Measurements from ENCODE around the gene FBXL13.
A peak's percentile ranks its signal among the peaks of the same experiment; 100 is the strongest.
"Not testable (repeated sequence)": the region's sequence is repeated elsewhere in the genome, so short reads cannot be mapped to it uniquely, and the experiment has no call there.

The FBXL13 gene

GRCh38 chr7:103116511-103116910, 41.9 kb upstream of the FBXL13 start:
- DNase-seq (ENCODE audit: low read depth) = no peak
- no peak overlapping the region for H3K4me3 ChIP-seq (ENCODE audit: low read length)
- TF ChIP-seq CTCF (conservative IDR thresholded peaks at IDR 0.05; ENCODE audit: low read length) = no peak

GRCh38 chr7:103115771-103116170, 41.2 kb upstream of the FBXL13 start:
- H3K4me3 ChIP-seq (ENCODE audit: low read length) = no peak overlapping the region
- DNase-seq (ENCODE audit: low read depth) = no peak
- no peak for TF ChIP-seq CTCF (conservative IDR thresholded peaks at IDR 0.05; ENCODE audit: low read length)

DNA sequence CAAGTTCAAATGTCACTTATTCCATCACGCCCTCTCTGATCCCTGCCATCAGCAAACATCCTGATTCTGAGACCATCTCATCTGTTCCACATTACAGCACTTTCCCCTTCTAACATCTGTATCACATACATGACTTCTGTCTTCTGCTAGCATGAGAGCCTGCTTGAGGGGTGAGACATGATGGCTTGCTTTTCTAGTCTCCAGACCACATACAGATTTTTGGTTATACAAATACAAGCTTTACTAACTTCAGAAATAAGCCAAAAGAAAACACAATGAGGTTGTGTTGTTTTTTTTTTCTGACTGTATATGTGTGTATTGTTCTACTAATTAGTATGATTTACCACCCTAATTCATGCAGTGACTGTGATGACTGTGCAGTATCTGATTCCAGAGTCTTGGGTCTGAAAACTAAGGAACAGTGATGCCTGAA, 40.0 kb upstream of the FBXL13 start:
- TF ChIP-seq CTCF (conservative IDR thresholded peaks at IDR 0.05; ENCODE audit: low read length) = no peak
- DNase-seq (ENCODE audit: low read depth) = peak; percentile 40
- no peak overlapping the region for H3K4me3 ChIP-seq (ENCODE audit: low read length)

DNA sequence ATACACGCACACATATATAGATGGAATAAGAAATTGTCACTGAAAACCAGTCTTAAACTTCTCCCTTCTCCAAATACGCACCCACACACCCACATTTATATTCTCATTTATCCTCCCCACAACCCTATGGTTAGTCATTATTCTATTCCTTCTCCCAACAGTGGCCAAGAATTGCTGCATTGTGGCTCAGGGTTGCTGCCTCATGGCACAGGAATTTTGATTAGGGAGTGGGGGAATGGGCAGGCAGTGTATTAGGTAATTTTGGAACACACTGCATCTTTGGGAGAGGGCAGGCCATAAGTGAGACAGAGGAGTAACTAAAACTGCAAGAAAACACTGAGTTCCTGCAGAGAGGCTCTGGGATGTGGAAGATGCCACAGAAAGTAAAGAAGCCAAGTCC, 38.6 kb upstream of the FBXL13 start:
- H3K4me3 ChIP-seq (ENCODE audit: low read length) = no peak overlapping the region
- DNase-seq (ENCODE audit: low read depth) = peak; percentile 96
- no peak for TF ChIP-seq CTCF (conservative IDR thresholded peaks at IDR 0.05; ENCODE audit: low read length)

DNA sequence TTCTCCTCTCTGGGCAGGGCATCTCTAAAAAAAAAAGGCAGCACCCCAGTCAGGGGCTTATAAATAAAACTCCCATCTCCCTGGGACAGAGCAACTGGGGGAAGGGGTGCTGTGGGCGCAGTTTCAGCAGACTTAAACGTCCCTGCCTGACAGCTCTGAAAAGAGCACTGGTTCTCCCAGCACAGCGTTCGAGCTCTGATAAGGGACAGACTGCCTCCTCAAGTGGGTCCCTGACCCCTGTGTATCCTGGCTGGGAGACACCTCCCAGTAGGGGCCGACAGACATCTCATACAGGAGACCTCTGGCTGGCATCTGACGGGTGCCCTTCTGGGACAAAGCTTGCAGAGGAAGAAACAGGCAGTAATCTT, 32.1 kb upstream of the FBXL13 start:
- H3K4me3 ChIP-seq (ENCODE audit: low read length) = not testable (repeated sequence)

GRCh38 chr7:103106005-103106702, 31.6 kb upstream of the FBXL13 start:
- no peak for DNase-seq (ENCODE audit: low read depth)
- H3K4me3 ChIP-seq (ENCODE audit: low read length) = no peak overlapping the region
- TF ChIP-seq CTCF (conservative IDR thresholded peaks at IDR 0.05; ENCODE audit: low read length) = no peak

More for the DNA sequence above, 32.1 kb upstream of the FBXL13 start:
- not testable (repeated sequence) for DNase-seq (ENCODE audit: low read depth)

- TF ChIP-seq CTCF (conservative IDR thresholded peaks at IDR 0.05; ENCODE audit: low read length) = no peak
- H3K4me3 ChIP-seq (ENCODE audit: low read length) = no peak overlapping the region
- no peak for DNase-seq (ENCODE audit: low read depth)
These were observed 26.9 kb upstream of the FBXL13 start for GRCh38 chr7:103101543-103101942.
